Parathyroid adenoma (tissue), 2 donors: Measurements from ENCODE around the gene NPR1.
A peak's percentile ranks its signal among the peaks of the same experiment; 100 is the strongest.
"Not testable (repeated sequence)": the region's sequence is repeated elsewhere in the genome, so short reads cannot be mapped to it uniquely, and the experiment has no call there.

Experiments used
- H2AFZ ChIP-seq: fragments of 300-600 bp; sonication (generic); one replicate; pipeline ENCODE4 v1.7.0; 2017; ENCODE audit warnings: antibody characterized with exemption, mild to moderate bottlenecking
- H3K27ac ChIP-seq: fragments of 300-600 bp; sonication (generic); one replicate; pipeline ENCODE4 v1.7.0; 2017
- H3K27me3 ChIP-seq: fragments of 300-600 bp; sonication (generic); one replicate; pipeline ENCODE4 v1.7.0; 2017; ENCODE audit warnings: low read length; ENCODE audit not compliant: control insufficient read depth, insufficient read depth
- H3K36me3 ChIP-seq: fragments of 300-600 bp; sonication (generic); one replicate; pipeline ENCODE4 v1.7.0; 2017; ENCODE audit warnings: low read length; ENCODE audit not compliant: control insufficient read depth, insufficient read depth
- H3K4me1 ChIP-seq: fragments of 300-600 bp; sonication (generic); one replicate; pipeline ENCODE4 v1.7.0; 2017; ENCODE audit warnings: control low read depth
- H3K4me2 ChIP-seq: fragments of 300-600 bp; sonication (generic); one replicate; pipeline ENCODE4 v1.7.0; 2017; ENCODE audit warnings: low read length
- H3K4me3 ChIP-seq: fragments of 300-600 bp; sonication (generic); one replicate; pipeline ENCODE4 v1.7.0; 2017; ENCODE audit warnings: low read depth, low read length
- H3K79me2 ChIP-seq: fragments of 300-600 bp; sonication (generic); one replicate; pipeline ENCODE4 v1.7.0; 2017; ENCODE audit warnings: control low read depth
- H3K9ac ChIP-seq: fragments of 300-600 bp; sonication (generic); one replicate; pipeline ENCODE4 v1.7.0; 2017; ENCODE audit warnings: mild to moderate bottlenecking
- H3K9me3 ChIP-seq: fragments of 300-600 bp; sonication (generic); one replicate; pipeline ENCODE4 v1.7.0; 2017; ENCODE audit warnings: low read length; ENCODE audit not compliant: control insufficient read depth
- CTCF ChIP-seq: fragments of 300-600 bp; sonication (generic); IDR thresholded peaks from one replicate; pipeline ENCODE4 v1.7.0; 2017; ENCODE audit warnings: antibody characterized with exemption, mild to moderate bottlenecking
- donor health status: primary hyperparathyroidism.

Gene NPR1

DNA sequence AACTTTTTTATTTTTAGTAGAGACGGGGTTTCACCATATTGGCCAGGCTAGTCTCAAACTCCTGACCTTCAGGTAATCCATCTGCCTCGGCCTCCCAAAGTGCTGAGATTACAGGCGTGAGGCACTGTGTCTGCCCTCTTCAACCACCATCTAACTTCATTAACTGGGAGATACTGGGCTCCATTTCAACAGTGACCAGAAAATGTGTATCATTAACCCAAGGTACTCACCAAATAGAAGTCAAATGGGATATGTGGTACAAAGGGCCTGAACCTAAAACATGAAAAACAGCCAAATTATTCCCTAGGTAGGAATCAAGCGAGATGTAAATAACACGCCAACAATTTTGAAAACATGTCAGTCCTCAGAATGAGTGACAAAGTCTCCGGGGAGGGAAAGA is 8.9 kb upstream of the NPR1 start:
- H3K9me3 ChIP-seq: no peaks in the 10 kb centered on the region
- no peaks in the 10 kb centered on the region for H3K27me3 ChIP-seq
- H2AFZ ChIP-seq: no peak overlapping the region
- H3K9ac ChIP-seq: no peak overlapping the region
- no peak for TF ChIP-seq CTCF
- peak overlapping the region; percentile 98 for H3K4me2 ChIP-seq
- H3K36me3 ChIP-seq: no peaks in the 10 kb centered on the region
- H3K4me1 ChIP-seq: peaks cover 3% of the 10 kb centered on the region
- H3K4me3 ChIP-seq: peak overlapping the region; percentile 95
- peaks cover 6% of the 10 kb centered on the region for H3K79me2 ChIP-seq
- no peak overlapping the region for H3K27ac ChIP-seq

- H3K4me3 ChIP-seq: peak overlapping the region; percentile 95
- peak overlapping the region; percentile 98 for H3K4me2 ChIP-seq
- peak overlapping the region; percentile 53 for H3K27ac ChIP-seq
- no peaks in the 10 kb centered on the region for H3K36me3 ChIP-seq
- no peaks in the 10 kb centered on the region for H3K9me3 ChIP-seq
- peak overlapping the region; percentile 75 for H2AFZ ChIP-seq
- TF ChIP-seq CTCF: no peak
- H3K27me3 ChIP-seq: no peaks in the 10 kb centered on the region
- peaks cover 3% of the 10 kb centered on the region for H3K4me1 ChIP-seq
- H3K79me2 ChIP-seq: peaks cover 6% of the 10 kb centered on the region
- H3K9ac ChIP-seq: no peak overlapping the region
Observed at GRCh38 chr1:153670257-153670858, 8.1 kb upstream of the NPR1 start.

DNA sequence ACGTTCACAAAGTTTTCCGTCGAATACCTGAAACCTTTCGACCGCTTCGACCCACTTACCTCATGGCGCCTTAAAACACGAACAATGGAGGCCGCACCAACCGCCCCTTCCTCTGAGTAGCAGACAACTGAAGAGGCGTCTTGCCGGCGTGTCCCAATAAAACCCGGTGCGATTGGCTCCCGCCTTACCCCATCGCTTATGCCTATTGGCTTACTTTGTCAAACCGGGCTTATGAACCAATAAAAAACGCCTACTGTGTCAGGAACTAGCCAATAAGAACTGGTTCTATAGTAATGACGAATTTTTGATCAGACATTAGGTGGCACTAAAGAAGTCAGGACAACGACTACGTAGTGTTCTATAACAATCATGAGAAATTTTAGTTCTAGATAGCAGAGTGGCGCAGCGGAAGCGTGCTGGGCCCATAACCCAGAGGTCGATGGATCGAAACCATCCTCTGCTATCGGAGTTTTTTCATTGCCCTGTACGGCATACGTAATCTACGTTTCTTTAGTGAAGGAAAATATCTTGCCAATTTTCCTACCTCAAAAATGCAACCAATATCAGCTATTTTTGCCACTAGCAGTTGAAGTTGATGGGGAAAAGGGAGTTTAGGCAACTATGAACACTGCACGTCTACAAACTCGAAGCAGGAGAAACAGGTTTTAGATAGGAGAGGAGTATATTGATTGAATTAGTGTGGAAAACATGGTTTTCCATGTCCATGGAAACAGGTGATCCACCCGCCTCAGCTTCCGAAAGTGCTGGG is 7.4 kb upstream of the NPR1 start, which contains the start of gene ILF2:
TSS of gene ILF2 (minus strand) at position 135 of the 769 bp plus-strand sequence. CDS start at position 64, 71 bp downstream.
- H3K27ac ChIP-seq: peak within 1 kb of the TSS; percentile 84
- H3K4me2 ChIP-seq: peak within 1 kb of the TSS; percentile 98
- H3K79me2 ChIP-seq: peaks cover 6% of the 10 kb centered on the region
- peak; percentile 47 for TF ChIP-seq CTCF
- H3K4me3 ChIP-seq: peak within 1 kb of the TSS; percentile 95
- H3K36me3 ChIP-seq: no peaks in the 10 kb centered on the region
- H3K9ac ChIP-seq: no peak within 1 kb of the TSS
- no peaks in the 10 kb centered on the region for H3K27me3 ChIP-seq
- H2AFZ ChIP-seq: peak within 1 kb of the TSS; percentile 75
- H3K4me1 ChIP-seq: peaks cover 3% of the 10 kb centered on the region
- no peaks in the 10 kb centered on the region for H3K9me3 ChIP-seq

DNA sequence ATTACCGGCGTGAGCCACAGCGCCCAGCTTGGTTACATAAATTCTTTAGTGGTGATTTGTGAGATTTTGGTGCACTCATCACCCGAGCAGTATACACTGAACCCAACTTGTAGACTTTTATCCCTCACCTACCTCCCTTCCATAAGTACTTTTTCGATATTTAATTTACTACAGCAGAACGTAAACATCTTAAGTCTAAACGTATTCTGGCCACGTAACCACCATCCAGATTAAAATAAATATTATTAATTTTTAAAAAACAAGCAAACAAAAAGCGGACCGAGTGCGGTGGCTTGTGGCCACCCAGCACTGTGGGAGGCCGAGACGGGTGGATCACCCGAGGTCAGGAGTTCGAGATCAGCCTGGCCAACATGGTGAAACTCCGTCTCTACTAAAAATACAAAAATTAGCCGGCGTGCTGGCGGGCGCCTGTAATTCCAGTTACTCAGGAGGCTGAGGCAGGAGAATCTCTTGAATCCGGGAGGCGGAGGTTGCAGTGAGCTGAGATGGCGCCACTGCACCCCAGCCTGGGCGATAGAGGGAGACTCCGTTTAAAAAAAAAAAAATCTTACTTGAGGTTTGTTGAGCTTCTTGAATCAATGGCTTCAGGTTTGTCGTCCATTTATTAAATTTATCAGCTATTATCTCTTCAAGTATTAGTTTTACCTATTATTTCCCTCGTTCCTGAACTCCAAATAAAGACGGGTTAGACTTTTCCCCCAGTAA is 6.7 kb upstream of the NPR1 start:
- not testable (repeated sequence) for H3K4me1 ChIP-seq, H3K79me2 ChIP-seq, H3K36me3 ChIP-seq, H3K9ac ChIP-seq, H3K27me3 ChIP-seq, H3K9me3 ChIP-seq
- Histone ChIP-seq H2AFZ (peak overlapping the region; percentile 73), H3K4me3 (peak overlapping the region; percentile 95), H3K4me2 (peak overlapping the region; percentile 64), H3K27ac (peak overlapping the region; percentile 84)

- H3K4me3 ChIP-seq: no peak overlapping the region
- H3K27ac ChIP-seq: no peak overlapping the region
- no peaks in the 10 kb centered on the region for H3K27me3 ChIP-seq
- peaks cover 3% of the 10 kb centered on the region for H3K4me1 ChIP-seq
- no peaks in the 10 kb centered on the region for H3K9me3 ChIP-seq
- H2AFZ ChIP-seq: no peak overlapping the region
- no peak overlapping the region for H3K4me2 ChIP-seq
- H3K36me3 ChIP-seq: no peaks in the 10 kb centered on the region
- H3K79me2 ChIP-seq: peaks cover 6% of the 10 kb centered on the region
- no peak for TF ChIP-seq CTCF
- H3K9ac ChIP-seq: no peak overlapping the region
Observed at GRCh38 chr1:153673511-153673910, 5.0 kb upstream of the NPR1 start.
